Aorta (tissue), 5 donors: ENCODE measurements around the gene SDCBP2. TPM values are rescaled to one million over a fixed set of nuclear protein-coding genes. Genes with fewer than 3 reads are reported as not detected.

Experiments
- ATAC-seq: fragments of 200-7000 bp; cut with Tn5 transposase; one replicate; pipeline ENCODE4 v1.9.1; 2022; ENCODE audit warnings: moderate library complexity; ENCODE audit not compliant: low FRiP score
- DNase-seq, 2 donors: peaks; one replicate each; pipeline ENCODE4 v3.0.0-alpha.2; 2020
- H3K27ac ChIP-seq, 2 donors: one replicate each; pipeline ENCODE4 v1.5.1; 2013; ENCODE audit warnings: low read length in 2 of 2, mild to moderate bottlenecking in 2 of 2, moderate library complexity in 2 of 2, control low read depth in 1 of 2, inconsistent platforms in 1 of 2, low read depth in 1 of 2
- H3K27me3 ChIP-seq, 2 donors: one replicate each; pipeline ENCODE4 v1.6.1; 2013; ENCODE audit warnings: control low read depth in 1 of 2, low read length in 1 of 2, mild to moderate bottlenecking in 1 of 2, moderate library complexity in 1 of 2; ENCODE audit not compliant: insufficient read depth in 2 of 2, control insufficient read depth in 1 of 2
- H3K36me3 ChIP-seq, 2 donors: one replicate each; pipeline ENCODE4 v1.6.1; 2013; ENCODE audit warnings: control low read depth in 1 of 2, low read length in 1 of 2, mild to moderate bottlenecking in 1 of 2; ENCODE audit not compliant: insufficient read depth in 2 of 2, control insufficient read depth in 1 of 2
- H3K4me1 ChIP-seq, 2 donors: one replicate each; pipeline ENCODE4 v1.6.1; 2013; ENCODE audit warnings: low read length in 2 of 2, control low read depth in 1 of 2, mild to moderate bottlenecking in 1 of 2, moderate library complexity in 1 of 2; ENCODE audit not compliant: insufficient read depth in 2 of 2, control insufficient read depth in 1 of 2
- H3K4me3 ChIP-seq, 2 donors: one replicate each; pipeline ENCODE4 v1.5.1; 2013; ENCODE audit warnings: low read length in 2 of 2, control low read depth in 1 of 2, mild to moderate bottlenecking in 1 of 2
- H3K9me3 ChIP-seq: one replicate; pipeline ENCODE4 v1.6.1; 2013; ENCODE audit warnings: mild to moderate bottlenecking, low read length; ENCODE audit not compliant: control insufficient read depth
- WGBS, 2 donors: extraction: QIAGEN DNeasy Blood & Tissue Kit; methylation state at CpG; one replicate each; pipeline ENCODE4 v1.1.7; 2013; 5-methylcytosine and 5-hydroxymethylcytosine counted together
- intact Hi-C, 2 donors: fragments of 100-400 bp; cut with DNase I; formaldehyde crosslinking; loops; one replicate each; pipeline versions ENCODE4 v1.14.2 to v1.15.0; 2022
- polyA plus RNA-seq, 2 donors: library from polyadenylated mRNA; stranded (reverse); fragments of 200-250 nt; gene quantifications; one replicate each; pipeline ENCODE4 v1.2.3, GENCODE V29; 2013
- total RNA-seq, 2 donors: library from RNA; stranded (reverse); fragmentation: NEBNext Ultra II Directional; extraction: Animal tissue kit (Norgen Biotek cat#: 25700); gene quantifications; one replicate each; pipeline ENCODE4 v1.2.1, GENCODE V29; 2021
- donor health status: healthy with polysubstance abuse.
- donor health status: Bipolar disorder and iron deficiency.
- donor health status: DM: no; HTN: no; CAD: no.
- donor health status: DM: no; HTN: no; CAD: no.
- donor health status: DM: yes; HTN: yes; CAD: no.

SDCBP2 gene
- total and polyA plus RNA-seq, 4 donors, result 4.0 to 63.4 (median 6.1) TPM

- DNase-seq (no peak), ATAC-seq (no peak)
- WGBS, 2 donors, result 69 to 80% methylated on average over 6 of the region's 6 CpGs
- intact Hi-C loops, result no loop called here
- Histone ChIP-seq H3K4me1 (no peaks in the 10 kb centered on the region), H3K4me3 (no peak overlapping the region), H3K27ac (no peak overlapping the region), H3K9me3 (no peaks in the 10 kb centered on the region), H3K36me3 (no peaks in the 10 kb centered on the region), H3K27me3 (no peaks in the 10 kb centered on the region)
These were observed 48.5 kb downstream of the SDCBP2 start for GRCh38 chr20:1280195-1281102.

- H3K9me3 ChIP-seq, result no peaks in the 10 kb centered on the region
- ATAC-seq, result no peak
- H3K4me3 ChIP-seq, result no peak overlapping the region
- no peaks in the 10 kb centered on the region for H3K4me1 ChIP-seq
- H3K36me3 ChIP-seq, result no peaks in the 10 kb centered on the region
- intact Hi-C loops, result no loop called here
- H3K27ac ChIP-seq, result no peak overlapping the region
- no peak for DNase-seq
- 91 to 92% methylated on average over 4 of the region's 4 CpGs for WGBS, 2 donors
- H3K27me3 ChIP-seq, result no peaks in the 10 kb centered on the region
These were observed 49.9 kb downstream of the SDCBP2 start for GRCh38 chr20:1278993-1279392.

- H3K4me1 ChIP-seq, result no peaks in the 10 kb centered on the region
- intact Hi-C loops, result no loop called here
- H3K27me3 ChIP-seq, result no peaks in the 10 kb centered on the region
- H3K9me3 ChIP-seq, result no peaks in the 10 kb centered on the region
- WGBS, 2 donors, result 92 to 94% methylated on average over 8 of the region's 8 CpGs
- no peak overlapping the region for H3K4me3 ChIP-seq
- DNase-seq (no peak), ATAC-seq (no peak)
- H3K27ac ChIP-seq, result no peak overlapping the region
- no peaks in the 10 kb centered on the region for H3K36me3 ChIP-seq
These were observed 51.2 kb downstream of the SDCBP2 start for GRCh38 chr20:1277529-1278322.

GRCh38 chr20:1275919-1276318, 53.0 kb downstream of the SDCBP2 start:
- 78 to 94% methylated on average over 2 of the region's 2 CpGs for WGBS, 2 donors
- ATAC-seq, result no peak

GRCh38 chr20:1274485-1275311, 54.2 kb downstream of the SDCBP2 start:
- Histone ChIP-seq H3K4me1 (no peaks in the 10 kb centered on the region), H3K9me3 (no peaks in the 10 kb centered on the region), H3K27me3 (no peaks in the 10 kb centered on the region), H3K4me3 (no peak overlapping the region), H3K27ac (no peak overlapping the region), H3K36me3 (peaks cover 0 to 2% of the 10 kb centered on the region in 2 donors)
- DNase-seq, result no peak
- WGBS, 2 donors, result 87 to 92% methylated on average over 14 of the region's 14 CpGs
- intact Hi-C loops, result no loop called here
- no peak for ATAC-seq

More at GRCh38 chr20:1275919-1276318, 53.0 kb downstream of the SDCBP2 start:
- intact Hi-C loops, result no loop called here
- Histone ChIP-seq H3K27me3 (no peaks in the 10 kb centered on the region), H3K4me1 (no peaks in the 10 kb centered on the region), H3K27ac (no peak overlapping the region), H3K4me3 (no peak overlapping the region), H3K36me3 (peaks cover 0 to 2% of the 10 kb centered on the region in 2 donors), H3K9me3 (no peaks in the 10 kb centered on the region)
- no peak for DNase-seq

- no peaks in the 10 kb centered on the region for H3K9me3 ChIP-seq
- intact Hi-C loops, result no loop called here
- H3K36me3 ChIP-seq, result peaks cover 0 to 2% of the 10 kb centered on the region in 2 donors
- H3K27ac ChIP-seq, result no peak overlapping the region
- H3K27me3 ChIP-seq, result no peaks in the 10 kb centered on the region
- no peak for DNase-seq
- H3K4me1 ChIP-seq, result no peaks in the 10 kb centered on the region
- H3K4me3 ChIP-seq, result no peak overlapping the region
- 79 to 85% methylated on average over 2 of the region's 2 CpGs for WGBS, 2 donors
- ATAC-seq, result no peak
These were observed 55.6 kb downstream of the SDCBP2 start for GRCh38 chr20:1273366-1273765.

GRCh38 chr20:1272368-1273100, 56.4 kb downstream of the SDCBP2 start:
- Histone ChIP-seq H3K9me3 (no peaks in the 10 kb centered on the region), H3K36me3 (peaks cover 0 to 2% of the 10 kb centered on the region in 2 donors), H3K4me3 (no peak overlapping the region), H3K27me3 (no peaks in the 10 kb centered on the region), H3K27ac (no peak overlapping the region), H3K4me1 (no peaks in the 10 kb centered on the region)
- intact Hi-C loops, result no loop called here
- ATAC-seq (no peak), DNase-seq (no peak)
- 76 to 81% methylated on average over 6 of the region's 6 CpGs for WGBS, 2 donors

GRCh38 chr20:1269850-1270249, 59.1 kb downstream of the SDCBP2 start:
- Histone ChIP-seq H3K27ac (no peak overlapping the region), H3K9me3 (no peaks in the 10 kb centered on the region), H3K27me3 (no peaks in the 10 kb centered on the region), H3K36me3 (peaks cover 0 to 2% of the 10 kb centered on the region in 2 donors), H3K4me3 (no peak overlapping the region), H3K4me1 (no peaks in the 10 kb centered on the region)
- ATAC-seq (no peak), DNase-seq (no peak)
- WGBS, 2 donors, result 89 to 93% methylated on average over 3 of the region's 3 CpGs
- intact Hi-C loops, result no loop called here
